IMR-90 (cell line): ENCODE results near the gene GIT2.

ENCODE experiments used
- FOS ChIP-seq: fragments of 150-350 bp; IDR thresholded peaks from 2 replicates; pipeline ENCODE4 v1.6.1; 2016; ENCODE audit warnings: low read depth, low read length
- MAFK ChIP-seq: IDR thresholded peaks from 2 replicates; pipeline ENCODE4 v1.6.1; 2012; ENCODE audit warnings: low read depth, low read length, improper control_type of control experiment
- POLR2A ChIP-seq: IDR thresholded peaks from 2 replicates; pipeline ENCODE4 v1.6.1; 2012; ENCODE audit warnings: mild to moderate bottlenecking, low read depth, low read length
- TF ChIP-seq, protein P1 (sequence below): fragments of 150-350 bp; IDR thresholded peaks from 2 replicates; pipeline ENCODE4 v1.6.1; 2017; ENCODE audit warnings: mild to moderate bottlenecking, antibody characterized with exemption, low read length, low read depth

DNA sequence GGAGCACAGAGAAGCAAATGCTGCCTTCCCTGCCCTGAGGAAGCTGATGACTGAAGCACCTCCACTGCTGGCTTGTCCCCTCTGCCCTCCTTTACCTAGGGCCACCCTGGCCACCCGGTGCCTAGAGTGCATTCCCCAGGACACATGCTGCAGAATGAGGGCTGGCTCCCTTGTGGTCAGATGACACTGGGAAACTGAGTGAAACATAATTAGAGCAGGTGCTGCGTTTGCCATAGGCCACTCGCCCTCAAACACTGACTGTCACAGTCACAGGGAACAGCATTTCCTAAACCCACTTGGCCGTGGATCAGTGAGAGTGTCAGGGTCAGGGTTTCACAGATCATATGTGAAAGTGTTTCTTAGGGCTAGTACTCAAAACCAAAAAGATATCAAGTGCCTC, 80.1 kb downstream of the GIT2 start:
- TF ChIP-seq, protein P1, sequence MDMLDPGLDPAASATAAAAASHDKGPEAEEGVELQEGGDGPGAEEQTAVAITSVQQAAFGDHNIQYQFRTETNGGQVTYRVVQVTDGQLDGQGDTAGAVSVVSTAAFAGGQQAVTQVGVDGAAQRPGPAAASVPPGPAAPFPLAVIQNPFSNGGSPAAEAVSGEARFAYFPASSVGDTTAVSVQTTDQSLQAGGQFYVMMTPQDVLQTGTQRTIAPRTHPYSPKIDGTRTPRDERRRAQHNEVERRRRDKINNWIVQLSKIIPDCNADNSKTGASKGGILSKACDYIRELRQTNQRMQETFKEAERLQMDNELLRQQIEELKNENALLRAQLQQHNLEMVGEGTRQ, result no peak
- TF ChIP-seq POLR2A (no peak), MAFK (no peak), FOS (no peak)
